Suprapubic skin (tissue), 4 donors: ENCODE measurements around the gene CHST4.

Experiments used
- POLR2A ChIP-seq, 2 donors: fragments of 450-650 bp; IDR thresholded peaks; one replicate each; pipeline ENCODE4 v1.6.1; 2017; ENCODE audit warnings: antibody characterized with exemption in 2 of 2, mild to moderate bottlenecking in 2 of 2, moderate library complexity in 2 of 2
- POLR2AphosphoS5 ChIP-seq, 3 donors: sonication (generic); formaldehyde crosslinking; IDR thresholded peaks; one replicate each; pipeline ENCODE4 v1.6.1; 2017; ENCODE audit warnings: antibody characterized with exemption in 3 of 3
- TF ChIP-seq, protein P1 (sequence below), 2 donors: fragments of 200-600 bp in 1 of 2; fragments of 450-650 bp in 1 of 2; sonication (generic) in 1 of 2; IDR thresholded peaks; one replicate each; pipeline ENCODE4 v1.5.1; 2016 to 2019; ENCODE audit warnings: antibody characterized with exemption in 2 of 2, mild to moderate bottlenecking in 1 of 2, moderate library complexity in 1 of 2

DNA sequence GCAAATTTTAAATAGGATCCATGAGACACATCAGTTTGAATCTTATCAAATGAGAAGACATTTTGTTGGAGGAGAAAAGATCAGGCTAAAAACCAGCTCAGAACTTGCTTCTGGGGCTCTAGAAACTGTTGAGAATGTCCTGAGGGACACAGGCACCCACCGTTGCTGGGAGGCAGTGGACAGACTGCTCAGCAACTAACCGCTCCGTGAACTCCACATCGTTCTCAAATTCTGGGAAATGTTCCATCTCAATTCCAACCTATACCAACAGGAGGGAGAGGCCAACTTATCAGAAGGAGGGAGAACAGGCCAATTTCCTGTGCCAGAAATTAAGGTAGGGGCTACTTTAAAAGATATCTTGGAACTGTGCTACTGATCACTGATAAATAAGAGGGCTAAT lies 42.3 kb downstream of the CHST4 start:
- TF ChIP-seq, protein P1, sequence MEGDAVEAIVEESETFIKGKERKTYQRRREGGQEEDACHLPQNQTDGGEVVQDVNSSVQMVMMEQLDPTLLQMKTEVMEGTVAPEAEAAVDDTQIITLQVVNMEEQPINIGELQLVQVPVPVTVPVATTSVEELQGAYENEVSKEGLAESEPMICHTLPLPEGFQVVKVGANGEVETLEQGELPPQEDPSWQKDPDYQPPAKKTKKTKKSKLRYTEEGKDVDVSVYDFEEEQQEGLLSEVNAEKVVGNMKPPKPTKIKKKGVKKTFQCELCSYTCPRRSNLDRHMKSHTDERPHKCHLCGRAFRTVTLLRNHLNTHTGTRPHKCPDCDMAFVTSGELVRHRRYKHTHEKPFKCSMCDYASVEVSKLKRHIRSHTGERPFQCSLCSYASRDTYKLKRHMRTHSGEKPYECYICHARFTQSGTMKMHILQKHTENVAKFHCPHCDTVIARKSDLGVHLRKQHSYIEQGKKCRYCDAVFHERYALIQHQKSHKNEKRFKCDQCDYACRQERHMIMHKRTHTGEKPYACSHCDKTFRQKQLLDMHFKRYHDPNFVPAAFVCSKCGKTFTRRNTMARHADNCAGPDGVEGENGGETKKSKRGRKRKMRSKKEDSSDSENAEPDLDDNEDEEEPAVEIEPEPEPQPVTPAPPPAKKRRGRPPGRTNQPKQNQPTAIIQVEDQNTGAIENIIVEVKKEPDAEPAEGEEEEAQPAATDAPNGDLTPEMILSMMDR (IDR thresholded peaks at IDR 0.05) = no peak
- TF ChIP-seq POLR2AphosphoS5 (IDR thresholded peaks at IDR 0.05) (no peak), POLR2A (IDR thresholded peaks at IDR 0.05) (no peak)
